Right atrium auricular region (tissue), 2 donors: ENCODE data around the gene KLHL2. TPM values are rescaled to one million over a fixed set of nuclear protein-coding genes. Genes with fewer than 3 reads are reported as not detected.

Experiments used
- DNase-seq: peaks from one replicate; pipeline ENCODE4 v3.0.0-alpha.2; 2019; ENCODE audit warnings: low spot score
- H3K27ac ChIP-seq, 2 donors: fragments of 200-600 bp; sonication (generic); 1 replicate in 1 of 2; 2 replicates in 1 of 2; pipeline ENCODE4 v1.5.1; 2016 to 2019
- H3K27me3 ChIP-seq, 2 donors: fragments of 200-600 bp; sonication (generic); one replicate each; pipeline versions ENCODE4 v1.5.1 to v1.6.0; 2017 to 2019
- H3K36me3 ChIP-seq: fragments of 200-600 bp; sonication (generic); one replicate; pipeline ENCODE4 v1.5.1; 2016
- H3K4me1 ChIP-seq, 2 donors: fragments of 200-600 bp; sonication (generic); one replicate each; pipeline versions ENCODE4 v1.5.1 to v1.6.0; 2017 to 2019
- H3K4me3 ChIP-seq, 2 donors: fragments of 200-600 bp; sonication (generic); 1 replicate in 1 of 2; 2 replicates in 1 of 2; pipeline ENCODE4 v1.5.1; 2017 to 2019; ENCODE audit warnings: mild to moderate bottlenecking in 1 of 2, moderate library complexity in 1 of 2
- H3K9me3 ChIP-seq, 2 donors: fragments of 200-600 bp; sonication (generic); one replicate each; pipeline ENCODE4 v1.5.1; 2019
- total RNA-seq, 2 donors: library from RNA; depleted of rRNA; stranded (reverse); fragments of >200 nt; gene quantifications; one replicate each; pipeline ENCODE4 v1.1.0, GENCODE V29; 2016
- TF ChIP-seq, protein P1 (sequence below), 2 donors: fragments of 200-600 bp; sonication (generic); IDR thresholded peaks; one replicate each; pipeline ENCODE4 v1.5.1; 2019; ENCODE audit warnings: antibody characterized with exemption in 2 of 2

KLHL2 gene
- total RNA-seq, 2 donors from 2014 or later: 7.6 to 9.0 TPM

DNA sequence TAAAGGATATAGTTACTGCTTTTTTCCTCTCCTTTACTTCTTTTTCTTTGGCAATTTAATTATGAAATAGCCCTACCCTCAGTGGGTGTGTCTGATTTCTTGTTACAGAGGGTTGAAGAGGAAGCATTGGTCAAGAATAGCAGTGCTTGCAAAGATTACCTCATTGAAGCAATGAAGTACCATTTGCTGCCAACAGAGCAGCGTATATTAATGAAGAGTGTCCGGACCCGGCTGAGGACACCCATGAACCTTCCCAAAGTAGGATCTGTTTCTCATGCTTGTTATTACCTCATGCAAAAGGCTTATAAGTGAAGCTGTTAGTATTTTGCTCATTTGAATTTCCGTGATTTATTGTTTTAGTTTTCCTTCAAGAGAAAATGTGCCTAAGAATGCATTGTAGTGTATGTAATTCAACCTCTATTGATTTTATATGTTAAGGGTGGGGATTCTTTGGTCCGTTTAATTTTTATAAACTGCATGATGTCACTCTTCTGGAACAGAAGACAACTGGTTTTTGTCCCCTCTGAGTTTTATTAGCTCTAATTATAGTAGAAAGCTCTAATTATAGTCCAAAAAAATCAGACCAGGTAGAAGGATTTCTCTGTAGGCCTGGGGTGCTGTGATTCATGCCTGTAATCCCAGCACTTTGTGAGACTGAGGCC is 92.2 kb downstream of the KLHL2 start:
- TF ChIP-seq, protein P1, sequence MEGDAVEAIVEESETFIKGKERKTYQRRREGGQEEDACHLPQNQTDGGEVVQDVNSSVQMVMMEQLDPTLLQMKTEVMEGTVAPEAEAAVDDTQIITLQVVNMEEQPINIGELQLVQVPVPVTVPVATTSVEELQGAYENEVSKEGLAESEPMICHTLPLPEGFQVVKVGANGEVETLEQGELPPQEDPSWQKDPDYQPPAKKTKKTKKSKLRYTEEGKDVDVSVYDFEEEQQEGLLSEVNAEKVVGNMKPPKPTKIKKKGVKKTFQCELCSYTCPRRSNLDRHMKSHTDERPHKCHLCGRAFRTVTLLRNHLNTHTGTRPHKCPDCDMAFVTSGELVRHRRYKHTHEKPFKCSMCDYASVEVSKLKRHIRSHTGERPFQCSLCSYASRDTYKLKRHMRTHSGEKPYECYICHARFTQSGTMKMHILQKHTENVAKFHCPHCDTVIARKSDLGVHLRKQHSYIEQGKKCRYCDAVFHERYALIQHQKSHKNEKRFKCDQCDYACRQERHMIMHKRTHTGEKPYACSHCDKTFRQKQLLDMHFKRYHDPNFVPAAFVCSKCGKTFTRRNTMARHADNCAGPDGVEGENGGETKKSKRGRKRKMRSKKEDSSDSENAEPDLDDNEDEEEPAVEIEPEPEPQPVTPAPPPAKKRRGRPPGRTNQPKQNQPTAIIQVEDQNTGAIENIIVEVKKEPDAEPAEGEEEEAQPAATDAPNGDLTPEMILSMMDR (IDR thresholded peaks at IDR 0.05): no peak

DNA sequence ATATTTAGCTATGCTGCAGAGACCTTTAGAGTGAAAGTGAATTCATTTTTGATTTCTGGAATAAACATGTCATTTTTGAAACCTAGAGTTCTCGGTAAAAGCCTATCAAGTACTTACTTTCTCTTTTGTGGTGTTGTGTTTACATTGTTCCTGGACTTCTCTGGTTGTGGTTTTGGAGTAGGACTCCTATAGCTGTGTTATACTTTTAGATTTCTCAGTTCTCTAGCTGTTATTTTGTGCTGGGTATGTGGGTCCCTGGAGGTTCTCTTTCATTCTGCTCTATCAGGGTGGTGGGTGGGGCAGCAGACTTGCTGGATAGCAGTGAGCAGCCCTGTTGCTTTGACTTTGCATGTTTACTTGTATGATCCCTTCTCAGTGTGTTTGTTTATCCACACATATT is 94.5 kb downstream of the KLHL2 start:
- TF ChIP-seq, protein P1 (IDR thresholded peaks at IDR 0.05): no peak
- Histone ChIP-seq H3K27me3 (no peaks in the 10 kb centered on the region), H3K4me3 (peak overlapping the region in 1 of 2 donors; percentile 13), H3K4me1 (no peaks in the 10 kb centered on the region), H3K27ac (no peak overlapping the region), H3K9me3 (no peaks in the 10 kb centered on the region), H3K36me3 (peaks cover 10% of the 10 kb centered on the region)
- DNase-seq: no peak

More for the DNA sequence above, 92.2 kb downstream of the KLHL2 start:
- H3K36me3 ChIP-seq: peaks cover 10% of the 10 kb centered on the region
- no peaks in the 10 kb centered on the region for H3K9me3 ChIP-seq
- H3K27me3 ChIP-seq: no peaks in the 10 kb centered on the region
- no peak for DNase-seq
- H3K4me3 ChIP-seq: no peak overlapping the region
- no peaks in the 10 kb centered on the region for H3K4me1 ChIP-seq
- no peak overlapping the region for H3K27ac ChIP-seq

DNA sequence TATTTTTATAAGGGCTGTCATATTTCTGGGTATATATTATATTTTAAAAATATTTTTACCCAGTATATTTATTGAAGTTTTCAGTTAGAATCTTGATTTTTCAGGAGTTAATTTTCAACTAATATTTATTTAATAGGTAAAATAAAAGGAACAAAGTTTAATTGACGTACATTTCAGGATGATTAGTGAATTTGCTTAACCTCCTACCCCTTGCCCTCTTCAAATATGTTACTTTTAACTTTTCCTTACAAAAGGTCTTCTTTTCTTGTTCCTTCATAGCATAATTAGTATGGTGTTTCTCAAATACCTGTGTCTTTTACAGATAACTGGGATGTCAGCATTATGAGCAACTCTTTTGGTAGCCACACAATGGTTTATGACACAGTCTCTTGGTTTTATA is 95.3 kb downstream of the KLHL2 start:
- H3K27ac ChIP-seq: no peak overlapping the region
- DNase-seq: no peak
- peaks cover 6% of the 10 kb centered on the region for H3K36me3 ChIP-seq
- H3K9me3 ChIP-seq: no peaks in the 10 kb centered on the region
- TF ChIP-seq, protein P1 (IDR thresholded peaks at IDR 0.05): no peak
- no peaks in the 10 kb centered on the region for H3K4me1 ChIP-seq
- no peak overlapping the region for H3K4me3 ChIP-seq
- no peaks in the 10 kb centered on the region for H3K27me3 ChIP-seq

DNA sequence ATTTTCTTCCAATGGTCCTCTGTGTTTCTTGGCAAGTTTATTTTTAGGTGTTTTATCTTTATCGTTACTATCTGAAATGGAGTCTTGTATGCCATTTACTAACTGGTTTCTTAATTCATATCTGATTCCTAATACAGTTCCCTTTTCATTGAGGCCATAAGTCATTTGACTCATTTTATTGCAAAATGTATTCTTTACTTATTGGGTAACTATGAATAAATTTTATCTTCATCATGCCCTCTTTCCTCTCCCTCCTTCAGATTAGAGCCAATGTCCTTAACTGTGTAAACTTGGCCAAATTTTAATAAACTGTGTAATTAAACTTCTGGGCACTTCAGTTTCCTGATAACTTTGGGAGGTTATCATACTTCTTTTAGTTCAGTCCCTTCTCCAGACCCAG is 100.8 kb downstream of the KLHL2 start:
- Histone ChIP-seq H3K27me3 (no peaks in the 10 kb centered on the region), H3K27ac (no peak overlapping the region), H3K4me1 (no peaks in the 10 kb centered on the region), H3K4me3 (no peak overlapping the region), H3K9me3 (no peaks in the 10 kb centered on the region), H3K36me3 (peaks cover 4% of the 10 kb centered on the region)
- TF ChIP-seq, protein P1 (IDR thresholded peaks at IDR 0.05): no peak
- no peak for DNase-seq

DNA sequence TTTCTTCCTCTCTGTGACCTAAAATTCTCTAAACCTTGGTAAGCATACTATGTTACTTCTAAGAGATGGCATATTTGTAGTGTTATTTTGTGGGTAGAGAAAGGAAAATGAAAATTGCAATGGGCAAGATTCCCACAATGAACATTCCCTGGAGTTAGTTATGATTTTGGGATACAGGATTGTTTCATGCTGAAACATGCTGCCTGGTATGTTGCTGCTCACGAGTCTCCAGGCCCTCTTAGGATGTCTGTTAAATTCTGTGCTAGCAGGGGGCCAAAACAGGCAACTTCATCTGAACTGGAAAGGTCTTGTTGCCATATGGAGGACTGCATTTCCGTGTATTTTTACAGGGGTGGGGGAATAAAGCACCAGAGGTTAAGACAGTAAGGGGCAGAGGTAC is 101.2 kb downstream of the KLHL2 start:
- Histone ChIP-seq H3K27me3 (no peaks in the 10 kb centered on the region), H3K9me3 (no peaks in the 10 kb centered on the region), H3K4me3 (no peak overlapping the region), H3K36me3 (peaks cover 4% of the 10 kb centered on the region), H3K4me1 (no peaks in the 10 kb centered on the region), H3K27ac (no peak overlapping the region)
- DNase-seq: no peak
- TF ChIP-seq, protein P1 (IDR thresholded peaks at IDR 0.05): no peak

DNA sequence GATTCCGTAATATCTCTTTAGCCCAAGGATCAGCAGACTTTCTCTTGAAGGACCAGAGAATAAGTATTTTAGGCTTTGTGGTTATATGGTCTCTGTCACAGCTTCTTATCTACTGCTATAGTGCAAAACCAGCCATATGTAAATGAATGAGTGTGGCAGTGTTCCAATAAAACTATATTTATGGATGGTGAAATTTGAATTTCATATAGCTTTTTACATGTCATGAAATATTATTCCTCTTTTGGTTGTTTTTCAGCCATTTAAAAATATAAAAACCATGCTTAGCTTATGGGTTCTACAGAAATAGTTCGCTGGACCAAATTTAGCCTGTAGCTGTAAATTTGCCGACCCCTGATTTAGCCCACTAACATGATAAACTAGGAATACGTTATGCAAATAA is 102.1 kb downstream of the KLHL2 start:
- TF ChIP-seq, protein P1 (IDR thresholded peaks at IDR 0.05): no peak
- H3K9me3 ChIP-seq: no peaks in the 10 kb centered on the region

More for the DNA sequence above, 102.1 kb downstream of the KLHL2 start:
- Histone ChIP-seq H3K27ac (no peak overlapping the region), H3K27me3 (no peaks in the 10 kb centered on the region), H3K4me1 (no peaks in the 10 kb centered on the region), H3K4me3 (no peak overlapping the region), H3K36me3 (peaks cover 4% of the 10 kb centered on the region)
- no peak for DNase-seq
